Upper lobe of left lung (tissue), 6 donors: ENCODE measurements around the gene FNDC3B. TPM values are rescaled to one million over a fixed set of nuclear protein-coding genes. Genes with fewer than 3 reads are reported as not detected.

Experiments used
- ATAC-seq, 2 donors: fragments of 200-7000 bp; cut with Tn5 transposase; one replicate each; pipeline ENCODE4 v1.9.1; 2022; ENCODE audit warnings: mild to moderate bottlenecking in 2 of 2, moderate library complexity in 2 of 2; ENCODE audit not compliant: low FRiP score in 2 of 2
- DNase-seq, 2 donors: peaks; one replicate each; pipeline ENCODE4 v3.0.0-alpha.2; 2019 to 2020
- H3K27ac ChIP-seq, 4 donors: fragments of 200-600 bp; sonication (generic); one replicate each; pipeline ENCODE4 v1.5.1; 2016 to 2019
- H3K27me3 ChIP-seq, 4 donors: fragments of 200-600 bp; sonication (generic); one replicate each; pipeline ENCODE4 v1.5.1; 2017 to 2019
- H3K36me3 ChIP-seq, 4 donors: fragments of 200-600 bp; sonication (generic); one replicate each; pipeline ENCODE4 v1.5.1; 2016 to 2019
- H3K4me1 ChIP-seq, 4 donors: fragments of 200-600 bp; sonication (generic); one replicate each; pipeline ENCODE4 v1.5.1; 2018 to 2019
- H3K4me3 ChIP-seq, 4 donors: fragments of 200-600 bp; sonication (generic); one replicate each; pipeline ENCODE4 v1.5.1; 2017 to 2019; ENCODE audit warnings: mild to moderate bottlenecking in 2 of 4, moderate library complexity in 1 of 4
- H3K9me3 ChIP-seq, 4 donors: fragments of 200-600 bp; sonication (generic); one replicate each; pipeline ENCODE4 v1.5.1; 2018 to 2019
- EP300 ChIP-seq, 4 donors: sonication (generic); formaldehyde crosslinking; IDR thresholded peaks; one replicate each; pipeline ENCODE4 v1.5.1; 2017; ENCODE audit warnings: antibody characterized with exemption in 4 of 4, control low read depth in 2 of 4
- POLR2A ChIP-seq, 4 donors: fragments of 450-650 bp; IDR thresholded peaks; one replicate each; pipeline ENCODE4 v1.5.1; 2016 to 2017; ENCODE audit warnings: antibody characterized with exemption in 4 of 4, mild to moderate bottlenecking in 2 of 4
- POLR2AphosphoS5 ChIP-seq, 2 donors: sonication (generic); formaldehyde crosslinking; IDR thresholded peaks; one replicate each; pipeline ENCODE4 v1.5.1; 2017; ENCODE audit warnings: antibody characterized with exemption in 2 of 2
- WGBS, 2 donors: methylation state at CpG; one replicate each; pipeline ENCODE4 v1.1.5; 2017 to 2018; 5-methylcytosine and 5-hydroxymethylcytosine counted together
- total RNA-seq, 6 donors: library from RNA; depleted of rRNA in 4 of 6; stranded (reverse); fragments of >200 nt in 4 of 6; gene quantifications; one replicate each; pipeline versions ENCODE4 v1.1.0 to v1.2.1, GENCODE V29; 2016 to 2021
- TF ChIP-seq, protein P1 (sequence below), 6 experiments: fragments of 450-650 bp in 4 of 6; fragments of 200-600 bp in 2 of 6; sonication (generic) in 2 of 6; IDR thresholded peaks; one replicate each; pipeline ENCODE4 v1.5.1; 2016 to 2019; ENCODE audit warnings: antibody characterized with exemption in 6 of 6
- donor health status: DM: no; HTN: no; CAD: no; lungs with moderate emphysema.
- donor health status: DM: no; HTN: yes; CAD: no; lungs with severe emphysema.

The FNDC3B gene
- total RNA-seq, 6 donors from 2014 or later, result 73.3 to 167 (median 119) TPM

DNA sequence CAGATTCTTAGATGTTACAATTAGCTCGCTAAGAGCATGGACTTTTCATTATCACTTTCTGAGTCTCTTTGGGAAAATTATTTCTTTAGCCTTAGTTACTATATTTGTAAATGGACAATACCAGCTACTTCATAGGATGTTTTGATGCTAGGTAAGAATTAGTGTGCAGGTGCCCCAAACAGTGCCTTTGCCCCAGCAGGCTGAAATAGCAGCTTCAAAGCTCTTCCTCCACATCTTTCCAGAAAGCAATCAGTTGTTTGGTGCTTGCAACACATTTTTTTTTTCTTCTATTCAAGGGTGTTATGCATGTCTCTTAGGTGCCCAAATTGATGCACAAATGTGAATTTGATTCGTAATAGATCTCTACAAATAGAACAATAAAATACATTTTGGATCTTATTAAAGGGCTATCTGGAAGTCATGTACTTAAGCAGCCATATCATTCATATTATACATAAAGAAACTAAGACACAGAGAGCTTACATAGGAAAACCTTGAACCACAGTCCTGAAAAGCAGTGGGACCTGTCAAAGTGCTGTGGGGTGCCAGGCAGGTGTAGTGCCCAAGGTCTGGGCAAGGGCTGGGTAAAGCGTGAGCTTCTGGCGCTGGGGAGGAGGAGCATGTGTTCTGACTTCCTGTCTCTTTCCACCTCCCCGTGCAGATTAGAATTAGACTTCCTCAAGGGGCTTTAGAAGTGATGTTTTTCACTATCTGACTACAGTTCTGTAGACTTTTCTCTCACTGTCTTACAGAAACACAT is 62.9 kb downstream of the FNDC3B start:
- DNase-seq, result peak in 1 of 2 donors; percentile 61
- H3K9me3 ChIP-seq, result no peaks in the 10 kb centered on the region
- no peaks in the 10 kb centered on the region for H3K27me3 ChIP-seq
- peak overlapping the region in 3 of 4 donors; percentile 36 to 63 (median 44) for H3K27ac ChIP-seq
- H3K36me3 ChIP-seq, result no peaks in the 10 kb centered on the region
- 43 to 44% methylated on average over 5 of the region's 5 CpGs for WGBS, 2 donors
- TF ChIP-seq POLR2AphosphoS5 (IDR thresholded peaks at IDR 0.05) (no peak), POLR2A (IDR thresholded peaks at IDR 0.05) (no peak), EP300 (IDR thresholded peaks at IDR 0.05) (no peak)
- TF ChIP-seq, protein P1, sequence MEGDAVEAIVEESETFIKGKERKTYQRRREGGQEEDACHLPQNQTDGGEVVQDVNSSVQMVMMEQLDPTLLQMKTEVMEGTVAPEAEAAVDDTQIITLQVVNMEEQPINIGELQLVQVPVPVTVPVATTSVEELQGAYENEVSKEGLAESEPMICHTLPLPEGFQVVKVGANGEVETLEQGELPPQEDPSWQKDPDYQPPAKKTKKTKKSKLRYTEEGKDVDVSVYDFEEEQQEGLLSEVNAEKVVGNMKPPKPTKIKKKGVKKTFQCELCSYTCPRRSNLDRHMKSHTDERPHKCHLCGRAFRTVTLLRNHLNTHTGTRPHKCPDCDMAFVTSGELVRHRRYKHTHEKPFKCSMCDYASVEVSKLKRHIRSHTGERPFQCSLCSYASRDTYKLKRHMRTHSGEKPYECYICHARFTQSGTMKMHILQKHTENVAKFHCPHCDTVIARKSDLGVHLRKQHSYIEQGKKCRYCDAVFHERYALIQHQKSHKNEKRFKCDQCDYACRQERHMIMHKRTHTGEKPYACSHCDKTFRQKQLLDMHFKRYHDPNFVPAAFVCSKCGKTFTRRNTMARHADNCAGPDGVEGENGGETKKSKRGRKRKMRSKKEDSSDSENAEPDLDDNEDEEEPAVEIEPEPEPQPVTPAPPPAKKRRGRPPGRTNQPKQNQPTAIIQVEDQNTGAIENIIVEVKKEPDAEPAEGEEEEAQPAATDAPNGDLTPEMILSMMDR (IDR thresholded peaks at IDR 0.05), result no peak
- no peak overlapping the region for H3K4me3 ChIP-seq
- peaks cover 57 to 81% (median 76%) of the 10 kb centered on the region in 4 donors for H3K4me1 ChIP-seq
- peak; percentile 39 to 70 for ATAC-seq

DNA sequence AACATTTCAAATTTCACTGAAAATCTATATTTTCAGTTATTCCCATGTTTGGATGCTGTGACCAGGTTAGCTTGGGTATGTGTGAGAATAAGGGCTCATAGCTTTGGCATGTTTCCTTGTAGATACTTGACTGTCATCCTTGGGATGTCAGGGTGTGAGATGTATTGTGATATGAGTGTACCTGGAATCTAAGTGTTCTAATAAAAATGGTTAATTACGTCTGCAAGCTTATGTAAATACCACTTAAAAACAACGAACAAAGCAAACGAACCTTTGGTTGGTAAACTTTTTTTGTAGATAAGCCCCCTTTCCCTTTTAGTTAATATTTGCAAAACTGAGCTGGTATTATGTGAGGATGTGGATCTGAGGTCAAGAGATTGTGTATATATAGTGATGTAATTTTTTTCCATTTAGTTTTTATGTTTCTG is 63.5 kb downstream of the FNDC3B start:
- no peak for TF ChIP-seq POLR2A (IDR thresholded peaks at IDR 0.05)
- no peak for TF ChIP-seq POLR2AphosphoS5 (IDR thresholded peaks at IDR 0.05)
- no peak for TF ChIP-seq EP300 (IDR thresholded peaks at IDR 0.05)
- TF ChIP-seq, protein P1 (IDR thresholded peaks at IDR 0.05), result no peak
- H3K27me3 ChIP-seq, result no peaks in the 10 kb centered on the region
- no peak for ATAC-seq
- DNase-seq, result no peak
- WGBS, 2 donors, result 66 to 77% methylated on average over 3 of the region's 3 CpGs
- H3K36me3 ChIP-seq, result no peaks in the 10 kb centered on the region
- peak overlapping the region; percentile 36 to 63 (median 44) for H3K27ac ChIP-seq
- no peak overlapping the region for H3K4me3 ChIP-seq
- no peaks in the 10 kb centered on the region for H3K9me3 ChIP-seq
- H3K4me1 ChIP-seq, result peaks cover 56 to 81% (median 75%) of the 10 kb centered on the region in 4 donors

DNA sequence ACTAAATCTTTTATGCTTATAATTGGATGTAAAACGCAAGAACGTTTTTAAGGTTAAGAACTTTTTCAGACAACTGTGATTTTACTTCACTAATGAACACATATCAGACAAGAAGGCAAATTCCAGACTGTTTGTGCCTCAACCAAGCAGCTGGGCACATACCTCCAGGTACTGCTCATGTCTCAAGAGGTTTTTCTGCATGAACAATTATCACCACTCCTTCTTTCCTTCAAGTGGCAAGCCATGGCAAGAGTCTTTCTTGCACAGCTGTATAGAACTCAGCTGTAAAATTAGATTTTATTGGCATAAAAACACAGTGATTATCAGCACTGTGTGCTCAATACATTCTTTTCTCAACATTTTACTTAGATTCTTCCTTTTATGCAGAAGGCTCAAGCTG is 64.3 kb downstream of the FNDC3B start:
- peak overlapping the region; percentile 12 to 63 (median 32) for H3K27ac ChIP-seq
- 70 to 78% methylated on average over 2 of the region's 2 CpGs for WGBS, 2 donors

GRCh38 chr3:172104471-172105072 is 65.2 kb downstream of the FNDC3B start:
- peak overlapping the region in 3 of 4 donors; percentile 12 to 63 (median 21) for H3K27ac ChIP-seq
- 75 to 77% methylated on average over 2 of the region's 2 CpGs for whole genome bisulfite sequencing, 2 donors
- H3K9me3 ChIP-seq, result no peaks in the 10 kb centered on the region
- no peaks in the 10 kb centered on the region for H3K36me3 ChIP-seq
- peaks cover 62 to 74% (median 67%) of the 10 kb centered on the region in 4 donors for H3K4me1 ChIP-seq
- DNase-seq (no peak), ATAC-seq (no peak)
- no peak for TF ChIP-seq EP300 (IDR thresholded peaks at IDR 0.05)
- TF ChIP-seq, protein P1 (IDR thresholded peaks at IDR 0.05), result no peak
- no peak for TF ChIP-seq POLR2AphosphoS5 (IDR thresholded peaks at IDR 0.05)
- TF ChIP-seq POLR2A (IDR thresholded peaks at IDR 0.05), result no peak
- H3K4me3 ChIP-seq, result no peak overlapping the region
- no peaks in the 10 kb centered on the region for H3K27me3 ChIP-seq

More for the DNA sequence above, 64.3 kb downstream of the FNDC3B start:
- Histone ChIP-seq H3K4me1 (peaks cover 62 to 81% (median 73%) of the 10 kb centered on the region in 4 donors), H3K4me3 (no peak overlapping the region), H3K36me3 (no peaks in the 10 kb centered on the region), H3K27me3 (no peaks in the 10 kb centered on the region), H3K9me3 (no peaks in the 10 kb centered on the region)
- DNase-seq (peak in 1 of 2 donors; percentile 64), ATAC-seq (peak; percentile 66 to 78)
- TF ChIP-seq POLR2A (IDR thresholded peaks at IDR 0.05) (no peak), EP300 (IDR thresholded peaks at IDR 0.05) (peak in 1 of 4 donors; percentile 43), POLR2AphosphoS5 (IDR thresholded peaks at IDR 0.05) (peak in 1 of 2 donors; percentile 38)
- TF ChIP-seq, protein P1 (IDR thresholded peaks at IDR 0.05), result no peak
